Breast epithelium (tissue), 3 donors: ENCODE results near the gene MUC6.

Experiments used
- CTCF ChIP-seq, 3 donors: fragments of 450-650 bp; IDR thresholded peaks; one replicate each; pipeline ENCODE4 v1.5.1; 2016 to 2017; ENCODE audit warnings: antibody characterized with exemption in 3 of 3, mild to moderate bottlenecking in 3 of 3, moderate library complexity in 3 of 3
- POLR2A ChIP-seq: fragments of 450-650 bp; IDR thresholded peaks from one replicate; pipeline ENCODE4 v1.6.1; 2016; ENCODE audit warnings: antibody characterized with exemption, mild to moderate bottlenecking, moderate library complexity

DNA sequence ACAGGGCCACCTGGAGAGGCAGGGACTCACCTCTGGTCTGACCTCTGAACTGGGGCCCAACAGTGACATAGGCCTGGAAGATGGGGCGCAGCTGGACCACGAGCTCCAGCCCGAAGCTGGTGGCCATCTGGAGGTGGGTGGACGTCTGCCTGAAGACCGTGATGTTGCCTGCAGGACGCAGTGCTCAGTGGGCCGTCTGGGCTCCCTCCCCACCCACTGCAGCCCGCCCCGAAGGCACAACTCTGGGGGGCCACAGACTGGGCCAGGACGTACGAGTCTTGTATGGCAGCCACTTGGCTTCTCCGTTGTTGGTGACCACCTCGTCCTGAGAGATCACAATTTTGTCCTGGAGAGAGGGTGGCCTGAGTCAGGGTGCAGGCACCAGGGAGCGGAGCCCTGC lies 7.9 kb downstream of the MUC6 start:
- TF ChIP-seq CTCF (IDR thresholded peaks at IDR 0.05) (no peak), POLR2A (no peak)
